H1 (cell line): ENCODE measurements around the gene NFKBIE. TPM values are rescaled to one million over a fixed set of nuclear protein-coding genes. Genes with fewer than 3 reads are reported as not detected.

ENCODE experiments used
- CTCF ChIA-PET: fragments of 300-600 bp; sonication (Branson Sonifier 250); formaldehyde crosslinking; loops from one replicate; lab custom pipeline; 2021; ENCODE audit not compliant: partially characterized antibody; lab: Charles Lee
- POLR2A ChIA-PET: fragments of 300-600 bp; sonication (Branson Sonifier 250); formaldehyde crosslinking; loops from one replicate; lab custom pipeline; 2021; ENCODE audit warnings: inconsistent platforms; ENCODE audit not compliant: partially characterized antibody; lab: Charles Lee
- DNase-seq, 2 experiments: peaks; one replicate each; pipeline versions ENCODE4 v3.0.0 to v3.0.0-alpha.2; 2010 to 2022; ENCODE audit warnings: low spot score in 2 of 2, low read depth in 1 of 2, mixed read lengths in 1 of 2
- FAIRE-seq: peaks from 2 replicates; lab custom pipeline; 2011; peaks lifted over from hg19 to GRCh38; lab: Jason Lieb, UNC
- H2AFZ ChIP-seq: 2 replicates; pipeline ENCODE4 v1.8.1; 2012; ENCODE audit warnings: low read length, inconsistent platforms
- H2AK5ac ChIP-seq: 2 replicates; pipeline ENCODE4 v1.6.1; 2013; ENCODE audit warnings: low read depth, low read length
- H2BK120ac ChIP-seq: replicated peaks from 2 replicates; pipeline ENCODE3; 2013; ENCODE audit warnings: low read depth, low read length, inconsistent platforms
- H2BK12ac ChIP-seq: 2 replicates; pipeline ENCODE4 v1.6.1; 2013; ENCODE audit warnings: low read depth, low read length
- H2BK15ac ChIP-seq: 2 replicates; pipeline ENCODE4 v1.6.1; 2013; ENCODE audit warnings: low read length
- H2BK20ac ChIP-seq: 2 replicates; pipeline ENCODE4 v1.6.1; 2013; ENCODE audit warnings: low read length
- H2BK5ac ChIP-seq: 2 replicates; pipeline ENCODE4 v1.6.1; 2013; ENCODE audit warnings: low read depth, low read length
- H3K14ac ChIP-seq: 2 replicates; pipeline ENCODE4 v1.6.1; 2013; ENCODE audit warnings: inconsistent platforms; ENCODE audit not compliant: insufficient read length
- H3K18ac ChIP-seq: 2 replicates; pipeline ENCODE4 v1.6.1; 2013; ENCODE audit warnings: low read length; ENCODE audit errors: extremely low read depth
- H3K23ac ChIP-seq: 2 replicates; pipeline ENCODE4 v1.6.1; 2013; ENCODE audit warnings: inconsistent platforms; ENCODE audit not compliant: insufficient read length
- H3K23me2 ChIP-seq: 2 replicates; pipeline ENCODE4 v1.6.1; 2013; ENCODE audit warnings: low read depth, low read length
- H3K27ac ChIP-seq: 2 replicates; pipeline ENCODE4 v1.6.1; 2011; ENCODE audit warnings: low read depth, low read length, inconsistent platforms
- H3K27me3 ChIP-seq, 4 experiments: replicated peaks in 1 of 4; 1 replicate in 1 of 4; 2 replicates in 3 of 4; pipeline versions ENCODE4 v1.6.1 to v1.8.1; 2011 to 2013; ENCODE audit warnings: low read length in 3 of 4, mild to moderate bottlenecking in 3 of 4, inconsistent platforms in 2 of 4, mixed read lengths in 2 of 4, moderate library complexity in 1 of 4; ENCODE audit not compliant: control insufficient read depth in 3 of 4, insufficient read depth in 3 of 4; ENCODE audit errors: extremely low read depth in 1 of 4
- H3K36me3 ChIP-seq, 4 experiments: 2 replicates each; pipeline versions ENCODE4 v1.6.1 to v1.8.1; 2011 to 2013; ENCODE audit warnings: mild to moderate bottlenecking in 4 of 4, low read length in 3 of 4, moderate library complexity in 2 of 4, control low read depth in 1 of 4, inconsistent platforms in 1 of 4; ENCODE audit not compliant: insufficient read depth in 4 of 4, control insufficient read depth in 2 of 4
- H3K4ac ChIP-seq: replicated peaks from 2 replicates; pipeline ENCODE3; 2013; ENCODE audit warnings: low read length, low read depth, mixed read lengths, inconsistent platforms; ENCODE audit not compliant: insufficient read length
- H3K4me1 ChIP-seq, 4 experiments: replicated peaks in 1 of 4; 1 replicate in 1 of 4; 2 replicates in 3 of 4; pipeline versions ENCODE4 v1.6.1 to v1.8.1; 2011 to 2013; ENCODE audit warnings: low read length in 3 of 4, inconsistent platforms in 2 of 4, mixed read lengths in 1 of 4; ENCODE audit not compliant: insufficient read depth in 4 of 4, control insufficient read depth in 3 of 4
- H3K4me2 ChIP-seq, 2 experiments: 2 replicates each; pipeline versions ENCODE4 v1.6.1 to v1.8.1; 2011 to 2013; ENCODE audit warnings: low read depth in 2 of 2, low read length in 2 of 2, control low read depth in 1 of 2, inconsistent platforms in 1 of 2, mild to moderate bottlenecking in 1 of 2; ENCODE audit not compliant: insufficient read depth in 1 of 2
- H3K4me3 ChIP-seq, 4 experiments: fragments of 200-600, 300-600 bp in 1 of 4; sonication (generic), shearing (Covaris generic), sonication (Bioruptor Twin) in 1 of 4; 2 replicates each; pipeline versions ENCODE4 v1.5.1 to v1.8.1; 2011 to 2016; ENCODE audit warnings: low read length in 4 of 4, low read depth in 3 of 4, control low read depth in 2 of 4, inconsistent platforms in 2 of 4, mild to moderate bottlenecking in 2 of 4, mixed read lengths in 1 of 4, moderate library complexity in 1 of 4; ENCODE audit not compliant: insufficient read depth in 2 of 4; ENCODE audit errors: extremely low read depth in 1 of 4
- H3K56ac ChIP-seq: replicated peaks from 2 replicates; pipeline ENCODE3; 2013; ENCODE audit warnings: low read depth, mild to moderate bottlenecking, mixed read lengths, low read length, inconsistent platforms; ENCODE audit not compliant: insufficient read length
- H3K79me1 ChIP-seq: 2 replicates; pipeline ENCODE4 v1.6.1; 2013; ENCODE audit warnings: low read depth, low read length, control low read depth
- H3K79me2 ChIP-seq, 2 experiments: 2 replicates each; pipeline versions ENCODE4 v1.6.1 to v1.8.1; 2012 to 2013; ENCODE audit warnings: low read length in 2 of 2, mild to moderate bottlenecking in 2 of 2, inconsistent platforms in 1 of 2; ENCODE audit not compliant: insufficient read depth in 2 of 2, control insufficient read depth in 1 of 2
- H3K9ac ChIP-seq, 4 experiments: replicated peaks in 1 of 4; 1 replicate in 1 of 4; 2 replicates in 3 of 4; pipeline versions ENCODE4 v1.6.1 to v1.8.1; 2011 to 2013; ENCODE audit warnings: low read depth in 3 of 4, low read length in 3 of 4, control low read depth in 2 of 4, mild to moderate bottlenecking in 2 of 4, moderate library complexity in 2 of 4, inconsistent platforms in 1 of 4; ENCODE audit errors: extremely low read depth in 1 of 4
- H3K9me3 ChIP-seq, 2 experiments: 2 replicates each; pipeline versions ENCODE4 v1.6.1 to v1.8.1; 2012 to 2013; ENCODE audit warnings: mild to moderate bottlenecking in 2 of 2, moderate library complexity in 2 of 2, control low read depth in 1 of 2, inconsistent platforms in 1 of 2, low read depth in 1 of 2, low read length in 1 of 2, mixed read lengths in 1 of 2; ENCODE audit not compliant: insufficient read depth in 2 of 2
- H4K20me1 ChIP-seq, 2 experiments: replicated peaks in 1 of 2; 2 replicates each; pipeline versions ENCODE3 to v1.8.1; 2011 to 2013; ENCODE audit warnings: inconsistent platforms in 2 of 2, low read length in 2 of 2, mild to moderate bottlenecking in 1 of 2; ENCODE audit not compliant: insufficient read depth in 2 of 2, control insufficient read depth in 1 of 2
- H4K5ac ChIP-seq: 2 replicates; pipeline ENCODE4 v1.6.1; 2013; ENCODE audit warnings: low read length, low read depth, mixed read lengths, inconsistent platforms; ENCODE audit not compliant: insufficient read length
- H4K8ac ChIP-seq: 2 replicates; pipeline ENCODE4 v1.8.0; 2013; ENCODE audit warnings: mild to moderate bottlenecking, moderate library complexity, low read length, inconsistent platforms; ENCODE audit not compliant: insufficient read depth; ENCODE audit errors: extremely low read depth
- H4K91ac ChIP-seq: replicated peaks from 2 replicates; pipeline ENCODE3; 2013; ENCODE audit warnings: low read length, mixed read lengths, inconsistent platforms; ENCODE audit not compliant: insufficient read length
- BCL11A ChIP-seq, 2 experiments: IDR thresholded peaks; one replicate each; pipeline ENCODE4 v1.6.1; 2011; ENCODE audit warnings: low read depth in 2 of 2, low read length in 2 of 2, mild to moderate bottlenecking in 2 of 2
- CBX8 ChIP-seq: fragments of 300-800, 300-1000 bp; sonication (generic); IDR thresholded peaks from 2 replicates; pipeline ENCODE4 v1.7.1; 2016; ENCODE audit warnings: low read depth, low read length, borderline replicate concordance
- EP300 ChIP-seq, 2 experiments: IDR thresholded peaks; 1 replicate in 1 of 2; 2 replicates in 1 of 2; pipeline ENCODE4 v1.6.1; 2011 to 2012; ENCODE audit warnings: low read depth in 2 of 2, low read length in 2 of 2, mild to moderate bottlenecking in 2 of 2, borderline replicate concordance in 1 of 2, inconsistent platforms in 1 of 2, moderate library complexity in 1 of 2
- HDAC6 ChIP-seq: IDR thresholded peaks from one replicate; pipeline ENCODE4 v1.7.1; 2012; ENCODE audit warnings: low read depth, mild to moderate bottlenecking, inconsistent platforms, low read length, moderate library complexity
- KDM5A ChIP-seq: fragments of 200-600 bp; IDR thresholded peaks from 2 replicates; pipeline ENCODE4 v1.7.1; 2012; ENCODE audit warnings: mild to moderate bottlenecking, low read length, inconsistent platforms, mixed read lengths
- MAFK ChIP-seq: IDR thresholded peaks from 2 replicates; pipeline ENCODE4 v1.6.1; 2012; ENCODE audit warnings: low read depth, mild to moderate bottlenecking, improper control_type of control experiment, low read length
- NRF1 ChIP-seq: IDR thresholded peaks from 2 replicates; pipeline ENCODE4 v1.6.1; 2011; ENCODE audit warnings: mild to moderate bottlenecking, low read depth, low read length, improper control_type of control experiment
- PHF8 ChIP-seq: fragments of 200-600 bp; sonication (generic); conservative IDR thresholded peaks from 2 replicates; pipeline ENCODE4 v1.7.1; 2012; ENCODE audit warnings: low read depth, mild to moderate bottlenecking, inconsistent platforms, low read length, moderate library complexity
- POLR2A ChIP-seq, 2 experiments: IDR thresholded peaks; 1 replicate in 1 of 2; 2 replicates in 1 of 2; pipeline ENCODE4 v1.6.1; 2011; ENCODE audit warnings: low read depth in 2 of 2, low read length in 2 of 2, mild to moderate bottlenecking in 2 of 2; ENCODE audit errors: control extremely low read depth in 1 of 2
- RXRA ChIP-seq: IDR thresholded peaks from 2 replicates; pipeline ENCODE4 v1.6.1; 2011; ENCODE audit warnings: low read depth, mild to moderate bottlenecking, low read length, moderate library complexity; ENCODE audit not compliant: insufficient read depth
- SAP30 ChIP-seq: fragments of 300-600 bp; sonication (generic); IDR thresholded peaks from 2 replicates; pipeline ENCODE4 v1.7.1; 2012; ENCODE audit warnings: low read length, moderate library complexity, mild to moderate bottlenecking, inconsistent platforms; ENCODE audit not compliant: insufficient read depth, insufficient replicate concordance
- SRF ChIP-seq: IDR thresholded peaks from 2 replicates; pipeline ENCODE4 v1.6.1; 2011; ENCODE audit warnings: mild to moderate bottlenecking, low read depth, low read length, moderate library complexity
- TEAD4 ChIP-seq: IDR thresholded peaks from 2 replicates; pipeline ENCODE4 v1.6.1; 2012; ENCODE audit warnings: low read depth, low read length, inconsistent platforms, mixed read lengths
- ZNF274 ChIP-seq: IDR thresholded peaks from 2 replicates; pipeline ENCODE4 v1.7.0; 2012; ENCODE audit warnings: low read length, borderline replicate concordance; ENCODE audit errors: extremely low read depth
- WGBS, 2 experiments: shearing (Covaris generic) in 1 of 2; methylation state at CpG; one replicate each; pipeline versions ENCODE4 v1.1.6 to v1.1.7; 2013 to 2015; ENCODE audit warnings: low lambda C conversion rate in 2 of 2, mixed read lengths in 2 of 2, inconsistent platforms in 1 of 2, low coverage in 1 of 2, missing lambda C conversion rate in 1 of 2; ENCODE audit not compliant: insufficient replicate concordance in 2 of 2, insufficient coverage in 1 of 2, insufficient read length in 1 of 2; ENCODE audit errors: extremely low coverage in 1 of 2, missing lambda C conversion rate in 1 of 2; 5-methylcytosine and 5-hydroxymethylcytosine counted together
- polyA plus RNA-seq, 7 experiments: library from polyadenylated mRNA; depleted of rRNA in 3 of 7; stranded (reverse) in 5 of 7; unstranded in 2 of 7; fragments of >200 nt in 5 of 7; fragments of 200-250 nt in 2 of 7; gene quantifications; 1 replicate in 5 of 7; 2 replicates in 1 of 7; 4 replicates in 1 of 7; pipeline versions ENCODE4 v1.2.1 to v1.2.3, GENCODE V29; 2011 to 2013; ENCODE audit warnings: missing spikeins in 2 of 7, mixed read lengths in 2 of 7
- total RNA-seq: library from RNA; stranded (reverse); fragmentation: NEBNext Ultra II Directional; extraction: Animal tissue kit (Norgen Biotek cat#: 25700); gene quantifications from 2 replicates; pipeline ENCODE4 v1.2.1, GENCODE V29; 2021

The NFKBIE gene
- total and polyA plus RNA-seq, 2 of the 8 experiments (the other 6 are each of a cell fraction or from before 2014, with no cell fraction given), result 13.5 to 19.2 TPM

DNA sequence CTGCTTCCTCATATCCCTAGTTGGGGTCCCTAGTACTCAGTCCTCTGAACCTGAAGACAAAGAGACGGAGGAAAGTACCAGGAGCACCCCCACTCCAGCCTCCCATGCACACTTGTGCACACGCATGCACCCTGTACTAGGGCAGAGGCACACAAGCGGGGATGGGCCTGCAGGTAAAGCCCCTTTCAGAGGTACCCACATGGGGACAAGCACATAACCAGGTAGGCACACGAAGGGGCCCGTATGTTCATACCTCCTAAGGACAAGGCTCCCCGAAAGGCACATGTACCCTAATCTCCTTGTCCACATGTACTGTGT is 6.0 kb upstream of the NFKBIE start:
- no peak overlapping the region for H2BK120ac ChIP-seq
- no peak overlapping the region for H3K14ac ChIP-seq
- no peaks in the 10 kb centered on the region for H3K79me2 ChIP-seq
- POLR2A ChIA-PET, result interaction anchor here (1.0 to 12.0 kb wide), 9 partner anchors 9 to 45 kb away, joined by 3 to 138 read pairs (median 12); partner anchors contain the start of genes AARS2, HSP90AB1 and SLC35B2
- no peak overlapping the region for H3K9ac ChIP-seq
- WGBS, 2 experiments, result 74% methylated on average over 6 of the region's 6 CpGs; no CpG with 5 or more reads in 1 of the 2 experiments
- H4K91ac ChIP-seq, result peak overlapping the region; percentile 87
- peak overlapping the region; percentile 60; the same call in 1 of the 2 replicates for H2BK12ac ChIP-seq
- H3K18ac ChIP-seq, result peak overlapping the region; percentile 68
- H4K5ac ChIP-seq, result no peak overlapping the region
- no peak overlapping the region for H4K8ac ChIP-seq
- peak in 1 of 2 experiments; percentile 57 for DNase-seq
- no peaks in the 10 kb centered on the region for H3K9me3 ChIP-seq
- peaks cover 0 to 3% (median 1%) of the 10 kb centered on the region in 4 experiments; a peak in 2 of 7 replicates for H3K27me3 ChIP-seq
- peak overlapping the region; percentile 29; the same call in 1 of the 2 replicates for H2BK20ac ChIP-seq
- H2AFZ ChIP-seq, result no peak overlapping the region
- CTCF ChIA-PET, result interaction anchor here (1.0 to 19.0 kb wide), 5 partner anchors 14 to 73 kb away, joined by 3 to 330 read pairs (median 3); partner anchors contain the start of gene AARS2
- H3K23ac ChIP-seq, result no peak overlapping the region
- no peak overlapping the region for H3K4ac ChIP-seq
- peak overlapping the region; percentile 4; the same call in 1 of the 2 replicates for H2BK5ac ChIP-seq
- peak overlapping the region; percentile 55; the same call in 1 of the 2 replicates for H2BK15ac ChIP-seq
- peak overlapping the region; percentile 33 to 60 (median 46) for H3K4me3 ChIP-seq
- H3K4me1 ChIP-seq, result peaks cover 12 to 33% (median 14%) of the 10 kb centered on the region in 4 experiments
- H3K56ac ChIP-seq, result no peak overlapping the region
- H3K4me2 ChIP-seq, result peak overlapping the region; percentile 74 to 82
- H3K79me1 ChIP-seq, result no peaks in the 10 kb centered on the region; the same call in 1 of the 2 replicates
- peaks cover 0 to 3% of the 10 kb centered on the region in 2 experiments for H4K20me1 ChIP-seq
- no peak overlapping the region for H2AK5ac ChIP-seq
- H3K36me3 ChIP-seq, result peaks cover 0 to 9% (median 3%) of the 10 kb centered on the region in 4 experiments; a peak in 4 of 8 replicates
- H3K27ac ChIP-seq, result no peak overlapping the region
- no peak for FAIRE-seq
- H3K23me2 ChIP-seq, result peaks cover 6% of the 10 kb centered on the region; the same call in 1 of the 2 replicates
- TF ChIP-seq POLR2A (IDR thresholded peaks at IDR 0.05; ENCODE audit: control extremely low read depth in 1 of 2, low read depth in 2 of 2, low read length in 2 of 2) (no peak), NRF1 (no peak), RXRA (no peak), PHF8 (no peak), CBX8 (no peak), MAFK (no peak), EP300 (IDR thresholded peaks at IDR 0.05; ENCODE audit: borderline replicate concordance in 1 of 2, low read depth in 2 of 2, low read length in 2 of 2) (no peak), TEAD4 (no peak), BCL11A (IDR thresholded peaks at IDR 0.05; ENCODE audit: low read depth in 2 of 2, low read length in 2 of 2) (no peak), KDM5A (no peak), SRF (no peak), HDAC6 (no peak), ZNF274 (no peak), SAP30 (no peak)
